Thoracic aorta (tissue), 2 donors: ENCODE data around the gene TFDP2. TPM values are rescaled to one million over a fixed set of nuclear protein-coding genes. Genes with fewer than 3 reads are reported as not detected.

ENCODE experiments used
- ATAC-seq: fragments of 150-250 bp; one replicate; pipeline ENCODE4 v1.8.0; 2017; ENCODE audit warnings: low read depth; ENCODE audit not compliant: insufficient number of reproducible peaks, low FRiP score
- DNase-seq: peaks from one replicate; pipeline ENCODE4 v3.0.0-alpha.2; 2020; ENCODE audit warnings: low spot score
- H3K27ac ChIP-seq, 2 donors: fragments of 200-600 bp; sonication (generic); 1 replicate in 1 of 2; 2 replicates in 1 of 2; pipeline ENCODE4 v1.5.1; 2016; ENCODE audit warnings: mild to moderate bottlenecking in 2 of 2, moderate library complexity in 2 of 2
- H3K27me3 ChIP-seq: fragments of 200-600 bp; sonication (generic); replicated peaks from 2 replicates; pipeline ENCODE4 v1.6.0; 2016; ENCODE audit warnings: mild to moderate bottlenecking; ENCODE audit not compliant: insufficient read depth
- H3K36me3 ChIP-seq: fragments of 200-600 bp; sonication (generic); one replicate; pipeline ENCODE4 v1.5.1; 2016
- H3K4me1 ChIP-seq, 2 donors: fragments of 200-600 bp; sonication (generic); 1 replicate in 1 of 2; 2 replicates in 1 of 2; pipeline versions ENCODE4 v1.5.1 to v1.6.0; 2016; ENCODE audit warnings: low read depth in 2 of 2, mild to moderate bottlenecking in 1 of 2; ENCODE audit not compliant: control insufficient read depth in 1 of 2
- H3K4me3 ChIP-seq: fragments of 200-600 bp; sonication (generic); 2 replicates; pipeline ENCODE4 v1.5.1; 2016; ENCODE audit warnings: mild to moderate bottlenecking
- H3K9me3 ChIP-seq: fragments of 200-600 bp; sonication (generic); 2 replicates; pipeline ENCODE4 v1.5.1; 2016
- CTCF ChIP-seq: fragments of 200-600 bp; sonication (generic); IDR thresholded peaks from one replicate; pipeline ENCODE4 v1.5.1; 2019; ENCODE audit warnings: antibody characterized with exemption
- total RNA-seq, 2 donors: library from RNA; depleted of rRNA; stranded (reverse); fragments of >200 nt; gene quantifications; one replicate each; pipeline versions ENCODE4 v1.1.0 to v1.2.3, GENCODE V29; 2016

Gene TFDP2
- total RNA-seq, 2 donors from 2014 or later = 29.2 to 210 TPM

- ATAC-seq (no peak), DNase-seq (no peak)
- H3K4me3 ChIP-seq = no peak overlapping the region
- no peak for TF ChIP-seq CTCF
- H3K36me3 ChIP-seq = no peaks in the 10 kb centered on the region
- no peaks in the 10 kb centered on the region for H3K4me1 ChIP-seq
- H3K9me3 ChIP-seq = no peaks in the 10 kb centered on the region
- no peak overlapping the region for H3K27ac ChIP-seq
- no peaks in the 10 kb centered on the region for H3K27me3 ChIP-seq
Measured at GRCh38 chr3:141900343-141900742, 249.0 kb downstream of the TFDP2 start.

- Histone ChIP-seq H3K36me3 (no peaks in the 10 kb centered on the region), H3K4me3 (no peak overlapping the region), H3K9me3 (no peaks in the 10 kb centered on the region), H3K4me1 (peaks cover 0 to 4% of the 10 kb centered on the region in 2 donors), H3K27me3 (no peaks in the 10 kb centered on the region), H3K27ac (no peak overlapping the region)
- DNase-seq (no peak), ATAC-seq (no peak)
- no peak for TF ChIP-seq CTCF
Measured at GRCh38 chr3:141898908-141899307, 250.4 kb downstream of the TFDP2 start.

GRCh38 chr3:141895731-141896130 lies 253.6 kb downstream of the TFDP2 start:
- no peak for ATAC-seq
- H3K36me3 ChIP-seq = no peaks in the 10 kb centered on the region
- no peak for TF ChIP-seq CTCF

GRCh38 chr3:141894524-141895176 lies 254.7 kb downstream of the TFDP2 start:
- H3K4me3 ChIP-seq = no peak overlapping the region
- DNase-seq (no peak), ATAC-seq (no peak)
- no peak for TF ChIP-seq CTCF
- H3K27ac ChIP-seq = no peak overlapping the region
- peaks cover 0 to 4% of the 10 kb centered on the region in 2 donors for H3K4me1 ChIP-seq
- no peaks in the 10 kb centered on the region for H3K27me3 ChIP-seq
- no peaks in the 10 kb centered on the region for H3K36me3 ChIP-seq
- no peaks in the 10 kb centered on the region for H3K9me3 ChIP-seq

More at GRCh38 chr3:141895731-141896130, 253.6 kb downstream of the TFDP2 start:
- no peaks in the 10 kb centered on the region for H3K9me3 ChIP-seq
- no peak overlapping the region for H3K4me3 ChIP-seq
- no peak overlapping the region for H3K27ac ChIP-seq
- peaks cover 0 to 4% of the 10 kb centered on the region in 2 donors for H3K4me1 ChIP-seq
- no peaks in the 10 kb centered on the region for H3K27me3 ChIP-seq
- DNase-seq = no peak

Other genes starting within 250 kb of the TFDP2 start
- 10 to 100 TPM; 35.6 to 43.0 TPM for gene GK5, start 76.0 kb upstream of the TFDP2 start, total RNA-seq